ENCODE measurements around the gene DTNB. TPM values are rescaled to one million over a fixed set of nuclear protein-coding genes. Genes with fewer than 3 reads are reported as not detected.

Gene DTNB
- polyA plus RNA-seq, 1 donor from 2014 or later = 22.5 TPM

GRCh38 chr2:25356088-25356487 is 317.3 kb downstream of the DTNB start:
- Histone ChIP-seq H3K27me3 (ENCODE audit: insufficient read depth, low read depth, low read length) (no peaks in the 10 kb centered on the region), H3K79me2 (replicated peaks; ENCODE audit: insufficient read depth, low read length) (no peaks in the 10 kb centered on the region), H2AFZ (ENCODE audit: low read depth, low read length) (no peak overlapping the region), H3K9ac (ENCODE audit: low read length) (no peak overlapping the region), H3K9me3 (ENCODE audit: low read length) (no peaks in the 10 kb centered on the region), H3K9me2 (ENCODE audit: insufficient read depth, low read length) (no peaks in the 10 kb centered on the region), H3K4me2 (ENCODE audit: low read length) (no peak overlapping the region), H3K27ac (ENCODE audit: low read length) (no peak overlapping the region), H3K4me3 (ENCODE audit: low read length) (no peak overlapping the region), H4K20me1 (ENCODE audit: insufficient read depth) (no peaks in the 10 kb centered on the region), H3K36me3 (ENCODE audit: insufficient read depth, low read length) (no peaks in the 10 kb centered on the region), H3F3A (ENCODE audit: insufficient read depth, low read length, poor library complexity, severe bottlenecking) (no peaks in the 10 kb centered on the region)
- no peak for TF ChIP-seq TAF1 (IDR thresholded peaks at IDR 0.05; ENCODE audit: low read depth)
- no peak for TF ChIP-seq RAD21 (conservative IDR thresholded peaks at IDR 0.05)
- no peak for TF ChIP-seq CTCF (IDR thresholded peaks at IDR 0.05; ENCODE audit: poor library complexity, severe bottlenecking)
- TF ChIP-seq EZH2 (IDR thresholded peaks at IDR 0.05; ENCODE audit: borderline replicate concordance, insufficient read depth, low read length, poor library complexity, severe bottlenecking) = no peak
- TF ChIP-seq MXI1 (conservative IDR thresholded peaks at IDR 0.05; ENCODE audit: poor library complexity, severe bottlenecking) = no peak
- no peak for TF ChIP-seq POLR2AphosphoS5 (IDR thresholded peaks at IDR 0.05)
- TF ChIP-seq REST (IDR thresholded peaks at IDR 0.05; ENCODE audit: borderline replicate concordance) = no peak
- no peak for TF ChIP-seq SMC3 (conservative IDR thresholded peaks at IDR 0.05; ENCODE audit: poor library complexity)
- TF ChIP-seq EP300 (conservative IDR thresholded peaks at IDR 0.05; ENCODE audit: poor library complexity, severe bottlenecking) = no peak

GRCh38 chr2:25355270-25355669 is 318.1 kb downstream of the DTNB start:
- Histone ChIP-seq H3K79me2 (replicated peaks; ENCODE audit: insufficient read depth, low read length) (no peaks in the 10 kb centered on the region), H3K36me3 (ENCODE audit: insufficient read depth, low read length) (no peaks in the 10 kb centered on the region), H3K4me2 (ENCODE audit: low read length) (no peak overlapping the region), H3K9ac (ENCODE audit: low read length) (no peak overlapping the region), H3F3A (ENCODE audit: insufficient read depth, low read length, poor library complexity, severe bottlenecking) (no peaks in the 10 kb centered on the region), H2AFZ (ENCODE audit: low read depth, low read length) (no peak overlapping the region), H4K20me1 (ENCODE audit: insufficient read depth) (no peaks in the 10 kb centered on the region), H3K27me3 (ENCODE audit: insufficient read depth, low read depth, low read length) (no peaks in the 10 kb centered on the region), H3K9me2 (ENCODE audit: insufficient read depth, low read length) (no peaks in the 10 kb centered on the region), H3K9me3 (ENCODE audit: low read length) (no peaks in the 10 kb centered on the region), H3K4me3 (ENCODE audit: low read length) (no peak overlapping the region), H3K27ac (ENCODE audit: low read length) (no peak overlapping the region)
- TF ChIP-seq POLR2AphosphoS5 (IDR thresholded peaks at IDR 0.05) (no peak), RAD21 (conservative IDR thresholded peaks at IDR 0.05) (no peak), MXI1 (conservative IDR thresholded peaks at IDR 0.05; ENCODE audit: poor library complexity, severe bottlenecking) (no peak), REST (IDR thresholded peaks at IDR 0.05; ENCODE audit: borderline replicate concordance) (no peak), CTCF (IDR thresholded peaks at IDR 0.05; ENCODE audit: poor library complexity, severe bottlenecking) (no peak), SMC3 (conservative IDR thresholded peaks at IDR 0.05; ENCODE audit: poor library complexity) (no peak), EP300 (conservative IDR thresholded peaks at IDR 0.05; ENCODE audit: poor library complexity, severe bottlenecking) (no peak), EZH2 (IDR thresholded peaks at IDR 0.05; ENCODE audit: borderline replicate concordance, insufficient read depth, low read length, poor library complexity, severe bottlenecking) (no peak), TAF1 (IDR thresholded peaks at IDR 0.05; ENCODE audit: low read depth) (no peak)
